GM23248 (cell line): ENCODE measurements around the gene ANKRD40. TPM values are rescaled to one million over a fixed set of nuclear protein-coding genes. Genes with fewer than 3 reads are reported as not detected.

Source experiments
- DNase-seq: peaks from one replicate; pipeline ENCODE4 v3.0.0-alpha.2; 2015
- H2AFZ ChIP-seq: fragments of 200-600 bp; sonication (generic); 2 replicates; pipeline ENCODE4 v1.6.1; 2016; ENCODE audit warnings: antibody characterized with exemption
- H3F3A ChIP-seq: fragments of 200-600 bp; sonication (generic); 2 replicates; pipeline ENCODE4 v1.6.1; 2016; ENCODE audit warnings: mild to moderate bottlenecking, antibody characterized with exemption, mixed run types; ENCODE audit not compliant: insufficient read depth
- H3K27ac ChIP-seq: fragments of 200-600 bp; sonication (generic); 2 replicates; pipeline ENCODE4 v1.5.1; 2016; ENCODE audit warnings: mild to moderate bottlenecking
- H3K27me3 ChIP-seq: fragments of 200-600 bp; sonication (generic); replicated peaks from 2 replicates; pipeline ENCODE4 v1.6.1; 2016; ENCODE audit warnings: mild to moderate bottlenecking; ENCODE audit not compliant: insufficient read depth
- H3K36me3 ChIP-seq: fragments of 200-600 bp; sonication (generic); 2 replicates; pipeline ENCODE4 v1.6.1; 2016; ENCODE audit warnings: low read depth, mild to moderate bottlenecking
- H3K4me1 ChIP-seq: fragments of 200-600 bp; sonication (generic); 2 replicates; pipeline ENCODE4 v1.6.1; 2016; ENCODE audit warnings: mild to moderate bottlenecking; ENCODE audit not compliant: insufficient read depth
- H3K4me2 ChIP-seq: fragments of 200-600 bp; sonication (generic); one replicate; pipeline ENCODE4 v1.6.1; 2016; ENCODE audit warnings: mild to moderate bottlenecking; ENCODE audit not compliant: unreplicated experiment
- H3K4me3 ChIP-seq: fragments of 200-600 bp; sonication (generic); 2 replicates; pipeline ENCODE4 v1.5.1; 2016; ENCODE audit warnings: mild to moderate bottlenecking
- H3K79me2 ChIP-seq: fragments of 200-600 bp; sonication (generic); 2 replicates; pipeline ENCODE4 v1.6.1; 2016; ENCODE audit warnings: mild to moderate bottlenecking; ENCODE audit not compliant: insufficient read depth
- H3K9ac ChIP-seq: fragments of 200-600 bp; sonication (generic); 2 replicates; pipeline ENCODE4 v1.6.1; 2016; ENCODE audit warnings: mild to moderate bottlenecking
- H3K9me2 ChIP-seq: fragments of 200-600 bp; sonication (generic); 2 replicates; pipeline ENCODE4 v1.6.1; 2016; ENCODE audit warnings: mixed run types, mild to moderate bottlenecking, moderate library complexity; ENCODE audit not compliant: insufficient read depth
- H3K9me3 ChIP-seq: fragments of 200-600 bp; sonication (generic); one replicate; pipeline ENCODE4 v1.6.1; 2017; ENCODE audit warnings: low read depth
- H4K20me1 ChIP-seq: fragments of 200-600 bp; sonication (generic); 2 replicates; pipeline ENCODE4 v1.6.0; 2016; ENCODE audit not compliant: insufficient read depth
- EZH2 ChIP-seq: fragments of 200-600 bp; sonication (generic); IDR thresholded peaks from 2 replicates; pipeline ENCODE4 v1.6.1; 2018; ENCODE audit warnings: antibody characterized with exemption, mild to moderate bottlenecking; ENCODE audit not compliant: insufficient read depth, poor library complexity, severe bottlenecking
- EZH2phosphoT487 ChIP-seq: fragments of 200-600 bp; sonication (generic); IDR thresholded peaks from 2 replicates; pipeline ENCODE4 v1.6.1; 2018; ENCODE audit warnings: antibody characterized with exemption, moderate library complexity, mild to moderate bottlenecking, low read depth; ENCODE audit not compliant: insufficient read depth
- WGBS, 2 experiments: methylation state at CpG; one replicate each; pipeline ENCODE4 v1.1.6; 2015 to 2017; ENCODE audit warnings: low lambda C conversion rate in 2 of 2, low coverage in 1 of 2; ENCODE audit errors: missing lambda C conversion rate in 2 of 2; 5-methylcytosine and 5-hydroxymethylcytosine counted together
- in situ Hi-C: fragments of 300-500 bp; cut with MboI; formaldehyde crosslinking; loops from 2 replicates; pipeline ENCODE4 v1.15.0; 2020
- polyA plus RNA-seq: library from polyadenylated mRNA; unstranded; fragments of >200 nt; fragmentation: Nextera tagmentation; extraction: Ambion mirVana; gene quantifications from 2 replicates; pipeline ENCODE4 v1.2.1, GENCODE V29; 2016
- total RNA-seq: library from RNA; depleted of rRNA; stranded (reverse); fragments of >200 nt; shearing (Covaris generic); gene quantifications from 2 replicates; pipeline ENCODE4 v1.2.3, GENCODE V29; 2014

ANKRD40 gene
- total and polyA plus RNA-seq, 2 experiments from 2014 or later: 20.2 to 36.5 TPM

GRCh38 chr17:50739098-50739497, 31.4 kb upstream of the ANKRD40 start:
- 54 to 60% methylated on average over 2 of the region's 2 CpGs for WGBS, 2 experiments
- peaks cover 62% of the 10 kb centered on the region for H3K36me3 ChIP-seq

GRCh38 chr17:50737118-50737698, 29.5 kb upstream of the ANKRD40 start:
- Histone ChIP-seq H3K4me3 (no peak overlapping the region), H3K9me2 (no peaks in the 10 kb centered on the region), H3K4me2 (no peak overlapping the region), H3K9me3 (no peaks in the 10 kb centered on the region), H3K79me2 (peaks cover 100% of the 10 kb centered on the region), H3K36me3 (peaks cover 43% of the 10 kb centered on the region), H3K27ac (no peak overlapping the region), H3K9ac (no peak overlapping the region), H3K27me3 (no peaks in the 10 kb centered on the region), H3F3A (peaks cover 8% of the 10 kb centered on the region; the same call in 1 of the 2 replicates), H3K4me1 (peaks cover 7% of the 10 kb centered on the region), H2AFZ (no peak overlapping the region), H4K20me1 (peaks cover 15% of the 10 kb centered on the region; the same call in 1 of the 2 replicates)
- no peak for TF ChIP-seq EZH2
- TF ChIP-seq EZH2phosphoT487: no peak
- in situ Hi-C loops: no loop called here
- no peak for DNase-seq
- 74 to 87% methylated on average over 2 of the region's 2 CpGs for WGBS, 2 experiments

More at GRCh38 chr17:50739098-50739497, 31.4 kb upstream of the ANKRD40 start:
- Histone ChIP-seq H3K9ac (no peak overlapping the region), H3K9me3 (no peaks in the 10 kb centered on the region), H3K27me3 (no peaks in the 10 kb centered on the region), H3K27ac (peak overlapping the region; percentile 17; the same call in 1 of the 2 replicates), H3K4me3 (no peak overlapping the region), H4K20me1 (peaks cover 14% of the 10 kb centered on the region; the same call in 1 of the 2 replicates), H3K4me2 (no peak overlapping the region), H3K9me2 (no peaks in the 10 kb centered on the region), H3K79me2 (peaks cover 100% of the 10 kb centered on the region), H3K4me1 (peaks cover 7% of the 10 kb centered on the region), H3F3A (peaks cover 8% of the 10 kb centered on the region; the same call in 1 of the 2 replicates), H2AFZ (no peak overlapping the region)
- no peak for DNase-seq
- TF ChIP-seq EZH2phosphoT487: no peak
- no peak for TF ChIP-seq EZH2
- in situ Hi-C loops: no loop called here

GRCh38 chr17:50735287-50735686, 27.6 kb upstream of the ANKRD40 start:
- Histone ChIP-seq H3K4me3 (no peak overlapping the region), H3K27ac (no peak overlapping the region), H3K9me3 (no peaks in the 10 kb centered on the region), H3K4me1 (peaks cover 21% of the 10 kb centered on the region), H3K4me2 (no peak overlapping the region), H2AFZ (no peak overlapping the region), H3K36me3 (peaks cover 25% of the 10 kb centered on the region), H3F3A (peaks cover 18% of the 10 kb centered on the region; the same call in 1 of the 2 replicates), H4K20me1 (peaks cover 32% of the 10 kb centered on the region; the same call in 1 of the 2 replicates), H3K9me2 (no peaks in the 10 kb centered on the region), H3K9ac (no peak overlapping the region), H3K27me3 (no peaks in the 10 kb centered on the region), H3K79me2 (peaks cover 100% of the 10 kb centered on the region)
- TF ChIP-seq EZH2 (no peak), EZH2phosphoT487 (no peak)
- 82 to 95% methylated on average over 2 to 3 of the region's 3 CpGs for WGBS, 2 experiments
- in situ Hi-C loops: no loop called here
- no peak for DNase-seq

GRCh38 chr17:50731575-50732460, 24.1 kb upstream of the ANKRD40 start:
- no peak overlapping the region for H3K27ac ChIP-seq
- H3K36me3 ChIP-seq: no peaks in the 10 kb centered on the region
- H3K27me3 ChIP-seq: no peaks in the 10 kb centered on the region
- H3K9ac ChIP-seq: no peak overlapping the region
- H3K9me2 ChIP-seq: no peaks in the 10 kb centered on the region
- no peak overlapping the region for H3K4me3 ChIP-seq
- H4K20me1 ChIP-seq: peaks cover 50% of the 10 kb centered on the region
- peaks cover 20% of the 10 kb centered on the region for H3K4me1 ChIP-seq
- H3F3A ChIP-seq: peaks cover 10% of the 10 kb centered on the region
- DNase-seq: no peak
- no peak overlapping the region for H3K4me2 ChIP-seq
- WGBS, 2 experiments: 81 to 83% methylated on average over 7 of the region's 7 CpGs
- H2AFZ ChIP-seq: no peak overlapping the region
- TF ChIP-seq EZH2 (no peak), EZH2phosphoT487 (no peak)
- in situ Hi-C loops: no loop called here
- peaks cover 100% of the 10 kb centered on the region for H3K79me2 ChIP-seq
- no peaks in the 10 kb centered on the region for H3K9me3 ChIP-seq
